ENCODE results near the gene GDF10.

GDF10 gene

DNA sequence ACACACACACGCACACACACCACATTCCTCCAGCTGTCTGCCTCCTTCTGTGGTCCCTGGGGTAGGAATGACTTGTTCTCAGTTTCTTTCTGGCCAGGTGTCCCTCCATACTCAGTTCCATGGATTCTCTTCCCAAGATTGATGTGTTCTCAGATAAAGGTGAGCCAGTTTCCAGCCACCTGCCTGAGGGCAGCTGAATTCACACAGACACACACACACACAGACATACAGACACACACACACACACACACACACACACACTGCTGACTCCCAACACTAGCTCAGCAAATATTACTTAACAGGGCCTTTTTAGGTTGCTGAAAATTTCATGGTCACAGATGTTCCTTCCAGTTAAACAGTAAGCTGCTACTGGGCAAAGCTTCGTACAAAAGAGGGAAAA is 45.4 kb upstream of the GDF10 start:
- Histone ChIP-seq H3K27me3 (ENCODE audit: insufficient read depth, low read length) (no peaks in the 10 kb centered on the region), H3K79me1 (ENCODE audit: low read length) (no peaks in the 10 kb centered on the region), H3K4ac (ENCODE audit: low read depth, low read length) (no peak overlapping the region), H3K4me1 (ENCODE audit: control insufficient read depth in 1 of 2, insufficient read depth in 2 of 2, low read length in 2 of 2) (peaks cover 6 to 9% of the 10 kb centered on the region in 2 experiments), H3K4me3 (ENCODE audit: low read depth, low read length) (no peak overlapping the region), H3K23ac (ENCODE audit: low read length) (no peak overlapping the region), H3K9me3 (ENCODE audit: insufficient read depth, low read depth, low read length) (peaks cover 2% of the 10 kb centered on the region), H3K27ac (ENCODE audit: low read depth, low read length) (no peak overlapping the region), H3K79me2 (ENCODE audit: control insufficient read depth, insufficient read depth, low read length, poor library complexity) (no peaks in the 10 kb centered on the region), H4K8ac (ENCODE audit: low read depth, low read length) (no peak overlapping the region), H3K14ac (ENCODE audit: low read length) (no peak overlapping the region), H2BK120ac (ENCODE audit: insufficient read depth, low read length, poor library complexity) (no peak overlapping the region), H2BK12ac (ENCODE audit: low read length) (no peak overlapping the region), H4K12ac (ENCODE audit: low read depth, low read length) (no peak overlapping the region), H2AFZ (ENCODE audit: insufficient read depth, low read length, poor library complexity) (no peak overlapping the region), H2AK5ac (ENCODE audit: low read length) (no peak overlapping the region), H3K9ac (ENCODE audit: low read length) (no peak overlapping the region), H3K36me3 (ENCODE audit: control insufficient read depth in 1 of 2, insufficient read depth in 2 of 2, low read length in 2 of 2) (no peaks in the 10 kb centered on the region), H2BK5ac (ENCODE audit: low read depth, low read length, poor library complexity) (no peak overlapping the region), H3K4me2 (ENCODE audit: low read length) (no peak overlapping the region), H3K18ac (ENCODE audit: low read length) (no peak overlapping the region), H4K91ac (ENCODE audit: low read depth, low read length) (no peak overlapping the region)
- WGBS (ENCODE audit: extremely low coverage, insufficient coverage, insufficient read length), result no CpG with 5 or more reads among the region's 2 CpGs
- peak; percentile 73 to 83 for DNase-seq

DNA sequence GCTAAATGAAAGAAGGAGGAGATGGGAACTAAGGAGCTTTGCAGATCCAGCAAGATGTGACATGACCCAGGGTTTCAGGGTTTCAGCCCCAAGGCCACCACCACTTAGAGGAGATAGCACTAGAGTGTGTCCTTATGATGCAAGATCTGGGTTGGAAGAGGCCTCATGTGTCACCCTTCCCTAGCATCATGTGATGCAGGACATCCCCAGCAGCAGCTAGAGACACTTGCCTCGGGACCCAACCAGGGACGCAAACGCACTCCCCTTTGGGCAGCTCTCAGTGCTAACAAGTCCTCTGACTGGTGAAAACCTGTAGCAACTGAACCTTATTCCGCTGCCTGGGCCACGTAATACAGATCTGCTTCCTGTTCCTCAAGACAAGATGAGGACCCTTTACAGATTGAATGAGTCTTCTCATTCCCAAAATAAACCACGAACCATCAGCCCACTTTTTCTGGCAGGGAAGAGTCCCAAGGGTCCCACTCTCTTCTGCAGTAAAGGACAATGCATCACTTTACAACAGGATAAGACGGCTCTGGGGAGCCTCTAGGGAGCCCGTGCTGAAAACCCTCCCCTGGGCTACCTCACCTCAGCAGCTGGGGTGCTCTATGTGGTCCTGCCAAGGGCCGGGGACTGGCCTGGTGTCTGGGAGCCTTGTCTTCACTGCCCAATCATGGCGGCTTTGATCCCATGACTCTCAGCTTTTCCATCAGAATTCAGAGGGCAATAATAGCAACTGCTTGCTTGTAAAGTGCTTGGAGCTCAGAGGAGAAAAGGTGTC is 44.8 kb upstream of the GDF10 start:
- WGBS (ENCODE audit: extremely low coverage, insufficient coverage, insufficient read length), result no CpG with 5 or more reads among the region's 10 CpGs
- Histone ChIP-seq H4K8ac (ENCODE audit: low read depth, low read length) (no peak overlapping the region), H2AK5ac (ENCODE audit: low read length) (no peak overlapping the region), H2BK120ac (ENCODE audit: insufficient read depth, low read length, poor library complexity) (no peak overlapping the region), H3K27me3 (ENCODE audit: insufficient read depth, low read length) (no peaks in the 10 kb centered on the region), H3K4me3 (ENCODE audit: low read depth, low read length) (no peak overlapping the region), H3K4ac (ENCODE audit: low read depth, low read length) (no peak overlapping the region), H2AFZ (ENCODE audit: insufficient read depth, low read length, poor library complexity) (no peak overlapping the region), H4K12ac (ENCODE audit: low read depth, low read length) (no peak overlapping the region), H3K23ac (ENCODE audit: low read length) (no peak overlapping the region), H3K79me2 (ENCODE audit: control insufficient read depth, insufficient read depth, low read length, poor library complexity) (no peaks in the 10 kb centered on the region), H2BK12ac (ENCODE audit: low read length) (no peak overlapping the region), H3K9me3 (ENCODE audit: insufficient read depth, low read depth, low read length) (peaks cover 2% of the 10 kb centered on the region), H3K4me1 (ENCODE audit: control insufficient read depth in 1 of 2, insufficient read depth in 2 of 2, low read length in 2 of 2) (peaks cover 6 to 9% of the 10 kb centered on the region in 2 experiments), H3K79me1 (ENCODE audit: low read length) (no peaks in the 10 kb centered on the region), H2BK5ac (ENCODE audit: low read depth, low read length, poor library complexity) (no peak overlapping the region), H3K18ac (ENCODE audit: low read length) (no peak overlapping the region), H3K9ac (ENCODE audit: low read length) (no peak overlapping the region), H3K4me2 (ENCODE audit: low read length) (no peak overlapping the region), H4K91ac (ENCODE audit: low read depth, low read length) (no peak overlapping the region), H3K14ac (ENCODE audit: low read length) (no peak overlapping the region), H3K36me3 (ENCODE audit: control insufficient read depth in 1 of 2, insufficient read depth in 2 of 2, low read length in 2 of 2) (no peaks in the 10 kb centered on the region), H3K27ac (ENCODE audit: low read depth, low read length) (no peak overlapping the region)
- DNase-seq, result peak; percentile 33 to 52

DNA sequence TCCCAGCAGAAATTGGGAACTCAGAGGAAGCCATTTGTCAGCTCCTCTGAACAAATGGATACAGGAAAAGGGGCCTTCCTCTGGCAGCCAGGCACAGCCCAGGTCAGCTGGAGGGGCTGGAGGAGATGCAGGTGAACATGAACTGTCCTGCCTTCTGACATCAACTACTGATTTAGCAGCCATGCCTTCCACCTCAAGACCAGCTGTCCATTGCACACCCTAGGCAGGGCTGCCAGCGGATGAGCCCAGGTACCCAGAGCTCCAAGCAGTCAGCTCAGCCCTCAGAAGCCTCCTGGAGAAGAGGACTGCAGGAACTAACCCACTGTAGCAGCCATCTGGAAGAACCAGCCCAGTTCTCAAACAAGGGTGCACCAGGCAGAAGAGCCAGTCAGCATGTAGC is 44.1 kb upstream of the GDF10 start:
- no peaks in the 10 kb centered on the region for H3K79me1 ChIP-seq (ENCODE audit: low read length)
- WGBS (ENCODE audit: extremely low coverage, insufficient coverage, insufficient read length), result no CpG with 5 or more reads among the region's 1 CpG
- no peaks in the 10 kb centered on the region for H3K36me3 ChIP-seq (ENCODE audit: control insufficient read depth in 1 of 2, insufficient read depth in 2 of 2, low read length in 2 of 2)
- H4K91ac ChIP-seq (ENCODE audit: low read depth, low read length), result no peak overlapping the region
- no peak overlapping the region for H3K4ac ChIP-seq (ENCODE audit: low read depth, low read length)
- H3K4me3 ChIP-seq (ENCODE audit: low read depth, low read length), result no peak overlapping the region
- H3K4me1 ChIP-seq (ENCODE audit: control insufficient read depth in 1 of 2, insufficient read depth in 2 of 2, low read length in 2 of 2), result peaks cover 6 to 9% of the 10 kb centered on the region in 2 experiments
- H4K8ac ChIP-seq (ENCODE audit: low read depth, low read length), result no peak overlapping the region
- no peaks in the 10 kb centered on the region for H3K27me3 ChIP-seq (ENCODE audit: insufficient read depth, low read length)
- no peaks in the 10 kb centered on the region for H3K79me2 ChIP-seq (ENCODE audit: control insufficient read depth, insufficient read depth, low read length, poor library complexity)
- no peak overlapping the region for H2BK12ac ChIP-seq (ENCODE audit: low read length)
- DNase-seq, result no peak
- no peak overlapping the region for H3K23ac ChIP-seq (ENCODE audit: low read length)
- peaks cover 2% of the 10 kb centered on the region for H3K9me3 ChIP-seq (ENCODE audit: insufficient read depth, low read depth, low read length)
- no peak overlapping the region for H2BK120ac ChIP-seq (ENCODE audit: insufficient read depth, low read length, poor library complexity)
- no peak overlapping the region for H2AFZ ChIP-seq (ENCODE audit: insufficient read depth, low read length, poor library complexity)
- H3K18ac ChIP-seq (ENCODE audit: low read length), result no peak overlapping the region
- no peak overlapping the region for H3K14ac ChIP-seq (ENCODE audit: low read length)
- H3K4me2 ChIP-seq (ENCODE audit: low read length), result no peak overlapping the region
- no peak overlapping the region for H3K9ac ChIP-seq (ENCODE audit: low read length)
- H2BK5ac ChIP-seq (ENCODE audit: low read depth, low read length, poor library complexity), result no peak overlapping the region
- H2AK5ac ChIP-seq (ENCODE audit: low read length), result no peak overlapping the region
- no peak overlapping the region for H3K27ac ChIP-seq (ENCODE audit: low read depth, low read length)
- H4K12ac ChIP-seq (ENCODE audit: low read depth, low read length), result no peak overlapping the region

DNA sequence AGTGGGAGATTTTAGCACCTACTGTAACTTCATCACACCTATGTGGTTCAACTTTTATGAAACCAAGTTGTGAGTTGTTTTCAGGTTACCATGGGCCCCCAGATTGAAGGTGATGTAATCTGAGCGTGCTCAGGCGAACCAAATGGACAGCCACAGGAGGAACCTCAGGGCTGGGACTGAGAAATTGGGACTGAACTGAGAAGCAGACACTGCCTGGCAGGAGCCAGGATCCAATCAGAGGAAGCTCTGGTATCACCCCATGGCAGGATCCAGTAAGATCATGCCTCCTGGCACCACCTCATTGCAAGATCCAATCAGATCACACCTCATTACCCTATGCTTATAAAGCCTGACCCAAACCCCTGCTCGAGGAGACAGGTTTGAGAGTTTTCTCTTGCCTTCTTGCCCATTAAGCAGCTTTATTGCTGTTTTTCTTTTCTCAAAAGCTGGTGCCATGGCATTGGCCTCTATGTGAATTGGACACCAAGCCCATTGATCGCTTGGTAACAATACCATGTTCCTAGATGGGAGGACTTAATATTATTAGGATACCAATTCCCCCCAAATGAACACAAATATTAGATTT is 43.2 kb upstream of the GDF10 start:
- WGBS (ENCODE audit: extremely low coverage, insufficient coverage, insufficient read length), result no CpG with 5 or more reads among the region's 4 CpGs
- no peaks in the 10 kb centered on the region for H3K27me3 ChIP-seq (ENCODE audit: insufficient read depth, low read length)

More for the DNA sequence above, 43.2 kb upstream of the GDF10 start:
- Histone ChIP-seq H2AK5ac (ENCODE audit: low read length) (no peak overlapping the region), H3K4me1 (ENCODE audit: control insufficient read depth in 1 of 2, insufficient read depth in 2 of 2, low read length in 2 of 2) (peaks cover 6 to 9% of the 10 kb centered on the region in 2 experiments), H4K91ac (ENCODE audit: low read depth, low read length) (no peak overlapping the region), H3K79me1 (ENCODE audit: low read length) (no peaks in the 10 kb centered on the region), H3K9me3 (ENCODE audit: insufficient read depth, low read depth, low read length) (peaks cover 2% of the 10 kb centered on the region), H3K23ac (ENCODE audit: low read length) (no peak overlapping the region), H3K4me3 (ENCODE audit: low read depth, low read length) (no peak overlapping the region), H3K9ac (ENCODE audit: low read length) (no peak overlapping the region), H3K18ac (ENCODE audit: low read length) (no peak overlapping the region), H4K8ac (ENCODE audit: low read depth, low read length) (no peak overlapping the region), H2BK5ac (ENCODE audit: low read depth, low read length, poor library complexity) (no peak overlapping the region), H4K12ac (ENCODE audit: low read depth, low read length) (no peak overlapping the region), H2BK12ac (ENCODE audit: low read length) (no peak overlapping the region), H2AFZ (ENCODE audit: insufficient read depth, low read length, poor library complexity) (no peak overlapping the region), H3K4ac (ENCODE audit: low read depth, low read length) (no peak overlapping the region), H3K27ac (ENCODE audit: low read depth, low read length) (no peak overlapping the region), H3K36me3 (ENCODE audit: control insufficient read depth in 1 of 2, insufficient read depth in 2 of 2, low read length in 2 of 2) (no peaks in the 10 kb centered on the region), H2BK120ac (ENCODE audit: insufficient read depth, low read length, poor library complexity) (no peak overlapping the region), H3K4me2 (ENCODE audit: low read length) (no peak overlapping the region), H3K79me2 (ENCODE audit: control insufficient read depth, insufficient read depth, low read length, poor library complexity) (no peaks in the 10 kb centered on the region), H3K14ac (ENCODE audit: low read length) (no peak overlapping the region)
- peak in 1 of 2 donors; percentile 40 for DNase-seq

Data from trophoblast cell (in vitro differentiated cells and primary cell).